GM21737 (cell line): ENCODE data around the gene CPLANE2.
"Not testable (repeated sequence)": the region's sequence is repeated elsewhere in the genome, so short reads cannot be mapped to it uniquely, and the experiment has no call there.

Experiments
- ATAC-seq: cut with Tn5 transposase; IDR thresholded peaks from one replicate; pipeline ENCODE4 v1.9.1; 2021; ENCODE audit warnings: mild to moderate bottlenecking, moderate library complexity; ENCODE audit not compliant: unreplicated experiment

CPLANE2 gene

DNA sequence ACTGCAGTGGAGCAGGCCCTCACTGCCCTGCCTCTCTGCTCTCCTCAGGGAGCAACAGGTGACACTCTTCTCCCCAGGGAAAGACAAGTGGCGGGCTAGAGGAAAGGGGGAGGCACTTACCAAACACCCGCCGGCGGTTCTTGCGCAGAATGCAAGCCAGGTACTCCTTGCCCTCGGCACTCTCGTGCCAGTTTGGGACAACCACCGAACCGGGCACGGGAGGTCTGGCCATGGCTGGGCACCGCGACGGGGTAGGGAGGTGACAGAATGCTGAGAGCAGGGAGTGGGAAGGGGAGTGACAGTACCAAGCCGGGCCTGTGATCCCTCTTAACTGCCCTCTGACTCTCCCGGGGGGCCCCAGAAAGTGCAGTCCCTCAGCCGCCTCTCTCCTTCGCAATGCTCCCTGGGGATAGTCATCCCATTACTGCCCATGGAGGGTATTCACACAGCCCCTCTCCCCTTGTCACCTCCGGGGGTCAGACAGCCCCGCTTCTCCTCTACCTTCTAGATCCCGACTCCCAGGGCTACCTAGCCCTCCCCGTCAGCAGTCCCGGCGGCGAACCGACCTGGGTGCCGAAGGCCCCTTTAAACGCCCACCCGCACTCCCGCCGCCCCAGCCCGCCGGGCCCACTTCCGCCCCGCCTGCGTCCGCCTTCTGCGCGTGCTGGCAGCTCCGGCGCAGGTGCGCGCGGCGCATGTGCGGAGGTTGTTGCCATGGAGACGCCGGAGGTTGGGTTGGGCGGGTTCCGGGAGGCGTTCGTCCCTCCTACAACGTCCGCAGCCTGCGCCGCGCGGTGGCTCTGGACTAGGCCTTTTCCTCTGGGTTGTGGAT lies at the start of gene CPLANE2:
Gene CPLANE2 (minus strand): TSS at position 673 of the 832 bp plus-strand sequence. CDS start 441 bp downstream, at position 232.
- ATAC-seq = peak; percentile 81

DNA sequence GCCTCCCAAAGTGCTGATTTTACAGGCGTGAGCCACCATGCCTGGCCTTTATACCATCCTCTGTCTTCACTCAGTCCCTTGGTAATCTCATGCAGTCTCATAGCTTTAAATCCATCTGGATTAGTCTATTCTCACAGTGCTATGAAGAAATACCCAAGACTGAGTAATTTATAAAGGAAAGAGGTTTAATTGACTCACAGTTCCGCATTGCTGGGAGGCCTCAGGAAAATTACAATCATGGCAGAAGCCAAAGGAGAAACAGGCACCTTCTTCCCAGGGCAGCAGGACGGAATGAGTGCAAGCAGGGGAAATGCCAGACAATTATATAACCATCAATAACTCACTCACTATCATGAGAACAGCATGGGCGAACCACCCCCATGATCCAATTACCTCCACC lies 49.1 kb upstream of the CPLANE2 start:
- no peak for ATAC-seq

DNA sequence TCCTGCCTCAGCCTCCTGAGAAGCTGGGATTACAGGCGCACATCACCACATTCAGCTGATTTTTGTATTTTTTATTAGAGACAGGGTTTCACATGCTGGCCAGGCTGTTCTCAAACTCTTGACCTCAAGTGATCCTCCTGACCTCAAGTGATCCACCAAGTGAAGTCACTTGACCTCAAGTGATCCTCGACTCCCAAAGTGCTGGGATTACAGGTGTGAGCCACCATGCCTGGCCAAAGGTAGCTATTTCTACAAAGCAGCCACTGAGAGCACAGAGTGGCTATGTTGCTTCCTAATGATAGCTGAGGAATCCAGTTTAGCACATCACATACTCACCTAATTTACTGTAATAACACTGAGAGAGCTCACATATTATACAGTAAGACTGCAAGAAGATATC lies 44.8 kb upstream of the CPLANE2 start:
- no peak for ATAC-seq

- ATAC-seq = no peak
Measured at GRCh38 chr1:16279186-16279585, 42.2 kb upstream of the CPLANE2 start.

DNA sequence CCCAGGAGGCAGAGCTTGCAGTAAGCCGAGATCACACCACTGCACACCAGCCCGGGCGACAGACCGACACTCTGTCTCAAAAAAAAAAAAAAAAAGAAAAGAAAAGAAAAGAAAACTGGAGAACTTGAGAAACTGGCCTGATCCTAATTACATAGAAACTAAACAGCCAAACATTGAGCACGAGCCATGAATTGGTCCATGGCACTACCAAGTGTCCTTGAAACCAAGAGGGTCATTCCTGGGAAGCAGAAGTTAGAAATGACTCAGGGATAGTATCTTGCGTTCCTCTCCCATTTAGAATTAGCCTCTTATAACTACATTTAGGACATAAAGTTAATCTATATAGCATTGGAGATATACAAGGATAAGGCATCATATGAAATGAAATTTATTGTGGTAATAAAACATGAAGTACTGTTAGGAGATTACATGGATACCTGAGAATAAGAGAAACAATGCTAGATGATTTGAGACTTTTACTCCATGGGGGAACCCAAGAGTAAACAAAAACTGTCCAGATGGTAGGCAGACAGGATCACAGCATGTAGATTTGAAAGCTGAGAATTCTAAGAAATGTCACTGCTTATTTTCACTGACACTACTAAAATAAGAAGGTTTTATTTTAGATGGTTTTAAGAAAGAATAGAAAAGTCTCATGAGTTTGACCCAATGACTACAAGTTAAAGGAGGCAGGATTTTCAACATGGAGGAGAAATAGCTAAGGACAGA lies 39.5 kb upstream of the CPLANE2 start:
- no peak for ATAC-seq

GRCh38 chr1:16275591-16275990 lies 38.6 kb upstream of the CPLANE2 start:
- ATAC-seq = no peak

DNA sequence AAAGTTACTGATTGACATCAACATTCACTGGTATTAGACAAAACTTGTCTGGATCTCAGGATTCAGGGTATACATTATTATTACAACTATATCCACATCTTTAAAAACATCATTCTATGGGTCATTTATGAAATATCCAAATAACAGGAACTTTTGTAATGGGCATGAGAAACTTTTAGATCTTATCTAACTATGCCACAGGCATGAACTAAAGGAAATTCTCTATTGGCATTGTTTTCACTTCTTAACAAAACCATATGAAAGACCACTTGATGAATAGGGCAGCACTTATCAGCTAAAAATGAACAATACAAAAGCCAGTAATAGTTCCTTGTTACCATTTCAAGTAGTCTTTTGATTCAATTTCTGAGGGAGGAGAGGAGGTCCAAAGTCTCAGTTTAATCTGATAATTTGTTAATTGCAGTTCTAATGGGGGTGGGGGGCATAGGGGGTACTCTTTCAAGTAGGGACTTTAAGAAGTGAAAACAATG lies 30.8 kb upstream of the CPLANE2 start:
- no peak for ATAC-seq

DNA sequence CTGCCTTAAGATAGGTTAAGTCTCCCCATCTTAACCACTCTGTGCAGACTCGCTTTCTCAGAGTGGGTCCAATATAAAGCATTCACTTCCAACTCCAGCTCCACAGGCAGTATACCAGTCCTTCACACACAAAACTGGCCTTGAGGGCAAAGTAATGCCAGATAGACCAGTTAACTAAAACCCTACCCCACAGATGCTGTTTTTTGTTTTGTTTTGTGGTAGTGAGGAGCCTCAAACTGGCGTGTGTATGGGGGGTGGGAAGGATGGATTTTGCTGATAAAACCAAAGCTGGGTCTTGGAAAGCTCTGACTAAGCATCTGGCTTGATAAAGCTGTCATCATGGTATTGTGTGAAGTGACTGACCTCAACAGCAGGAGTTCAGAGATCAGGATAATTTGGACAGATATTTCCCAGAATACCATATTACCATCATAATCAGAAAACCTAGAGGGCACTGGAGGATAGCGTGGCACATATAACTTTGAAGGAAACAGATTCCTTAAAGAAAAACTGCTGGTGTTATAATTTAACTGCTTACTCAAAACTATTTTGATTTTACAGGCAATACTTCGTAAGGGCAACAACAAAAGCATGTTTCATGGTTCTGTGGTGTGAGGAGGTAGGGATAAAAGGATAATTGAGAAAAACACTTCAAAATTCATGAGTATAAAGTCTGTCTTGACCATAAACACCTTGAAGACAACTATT lies 29.6 kb upstream of the CPLANE2 start:
- ATAC-seq = no peak

DNA sequence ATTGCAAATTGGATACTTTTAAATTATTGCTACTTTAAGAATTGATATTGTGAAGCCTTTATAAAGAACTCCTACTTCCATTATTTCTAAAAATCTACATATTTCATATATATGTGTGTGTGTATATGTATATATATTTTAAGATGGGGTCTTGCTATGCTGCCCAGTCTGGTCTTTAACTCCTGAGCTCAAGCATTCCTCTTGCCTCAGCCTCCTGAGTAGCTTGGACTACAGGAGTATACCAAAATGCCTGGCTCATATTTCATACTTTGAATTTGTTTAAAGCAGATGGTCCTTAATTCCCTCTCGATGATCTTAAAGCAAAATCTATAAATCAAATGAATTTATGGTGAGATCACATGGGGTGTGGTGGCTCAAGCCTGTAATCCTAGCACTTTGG lies 25.1 kb upstream of the CPLANE2 start:
- no peak for ATAC-seq

DNA sequence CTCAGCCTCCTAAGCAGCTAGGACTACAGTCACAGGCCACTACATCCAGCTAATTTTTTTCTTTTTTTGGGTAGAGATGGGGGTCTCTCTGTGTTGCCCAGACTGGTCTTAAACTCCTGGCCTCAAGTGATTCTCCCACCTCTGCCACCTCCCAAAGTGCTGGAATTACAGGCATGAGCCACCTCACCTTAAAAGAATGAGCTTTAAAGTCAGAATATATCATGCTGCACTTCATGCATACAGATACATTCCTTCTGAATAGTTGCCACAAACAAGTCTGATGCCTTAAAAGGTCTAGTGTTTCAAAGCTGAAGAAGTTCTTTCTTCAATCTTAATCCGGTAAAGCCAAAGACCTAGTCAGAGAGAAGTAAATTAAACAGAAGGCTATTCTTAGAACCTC lies 23.8 kb upstream of the CPLANE2 start:
- no peak for ATAC-seq

DNA sequence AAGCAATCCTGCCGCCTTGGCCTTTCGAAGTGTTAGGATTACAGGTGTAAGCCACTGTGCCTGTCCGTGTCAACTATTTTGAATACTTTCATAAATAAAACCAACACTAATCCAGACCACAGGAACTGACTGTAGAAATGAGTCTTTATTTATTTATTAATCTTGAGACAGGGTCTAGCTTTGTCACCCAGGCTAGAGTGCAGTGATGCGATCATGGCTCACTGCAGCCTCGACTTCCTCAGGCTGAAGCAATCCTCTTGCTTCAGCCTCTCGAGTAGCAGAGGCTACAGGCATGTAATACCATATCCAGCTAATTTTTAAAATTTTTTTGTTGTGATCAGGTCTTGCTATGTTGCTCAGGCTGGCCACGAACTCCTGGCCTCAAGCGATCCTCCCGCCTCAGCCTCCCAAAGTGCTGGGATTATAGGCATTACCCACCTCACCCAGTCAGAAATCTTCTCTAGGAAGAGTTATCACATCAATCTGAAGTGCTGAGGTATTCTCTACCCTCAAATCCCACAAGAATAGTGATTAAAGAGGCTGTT lies 21.7 kb upstream of the CPLANE2 start:
- no peak for ATAC-seq

- ATAC-seq = no peak
Measured at GRCh38 chr1:16257968-16258367, 21.0 kb upstream of the CPLANE2 start.

- ATAC-seq = not testable (repeated sequence)
Measured at GRCh38 chr1:16257556-16257955, 20.6 kb upstream of the CPLANE2 start.

- ATAC-seq = no peak
Measured at GRCh38 chr1:16256478-16256877, 19.5 kb upstream of the CPLANE2 start.

GRCh38 chr1:16254263-16254928 lies 17.4 kb upstream of the CPLANE2 start:
- ATAC-seq = no peak

GRCh38 chr1:16253332-16253922 lies 16.4 kb upstream of the CPLANE2 start:
- ATAC-seq = no peak

- no peak for ATAC-seq
Measured at GRCh38 chr1:16252912-16253311, 15.9 kb upstream of the CPLANE2 start.

- no peak for ATAC-seq
Measured at GRCh38 chr1:16251381-16251780, 14.4 kb upstream of the CPLANE2 start.

- ATAC-seq = no peak
Measured at GRCh38 chr1:16250524-16251251, 13.7 kb upstream of the CPLANE2 start.
